ENCODE results near the gene FADS1. TPM values are rescaled to one million over a fixed set of nuclear protein-coding genes. Genes with fewer than 3 reads are reported as not detected.

Gene FADS1
- total RNA-seq, 4 donors from 2014 or later: 25.4 to 209 (median 62.5) TPM

DNA sequence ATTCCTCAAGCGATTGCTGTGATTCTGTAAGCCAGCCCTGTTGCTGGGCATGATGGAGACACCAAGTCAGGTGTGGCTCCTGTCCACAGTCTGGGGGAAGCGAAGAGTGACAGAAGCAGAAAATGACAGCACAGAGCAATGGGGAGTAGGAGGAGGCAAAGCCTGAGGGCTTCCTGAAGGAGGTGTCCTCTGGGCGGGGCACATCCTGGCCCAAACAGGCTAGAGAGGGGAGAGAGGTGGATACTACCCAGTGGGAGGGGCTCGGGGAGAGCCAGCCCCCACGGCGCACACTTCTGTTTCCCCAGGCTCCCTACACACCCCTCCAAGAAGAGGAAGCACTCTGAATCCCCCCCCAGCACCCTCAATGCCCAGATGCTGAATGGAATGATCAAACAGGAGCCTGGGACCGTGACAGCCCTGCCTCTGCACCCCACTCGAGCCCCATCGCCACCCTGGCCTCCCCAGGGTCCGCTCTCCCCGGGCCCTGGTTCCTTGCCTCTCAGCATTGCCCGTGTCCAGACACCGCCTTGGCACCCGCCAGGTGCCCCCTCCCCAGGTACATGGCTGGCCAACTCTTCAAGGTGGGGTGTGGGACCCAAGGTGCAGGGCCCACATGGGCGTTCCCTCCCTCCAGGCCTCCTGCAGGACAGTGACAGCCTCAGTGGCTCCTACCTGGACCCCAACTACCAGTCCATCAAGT is 45.5 kb downstream of the FADS1 start:
- no peaks in the 10 kb centered on the region for H3K27me3 ChIP-seq
- intact Hi-C loops (cut with DNase I; ENCODE audit: low total_unique reads): no loop called here
- DNase-seq: no peak
- in situ Hi-C loops (cut with MboI; ENCODE audit: low sequenced_read_pairs in 4 of 4): no loop called here
- no peaks in the 10 kb centered on the region for H3K36me3 ChIP-seq
- TF ChIP-seq, protein P1, sequence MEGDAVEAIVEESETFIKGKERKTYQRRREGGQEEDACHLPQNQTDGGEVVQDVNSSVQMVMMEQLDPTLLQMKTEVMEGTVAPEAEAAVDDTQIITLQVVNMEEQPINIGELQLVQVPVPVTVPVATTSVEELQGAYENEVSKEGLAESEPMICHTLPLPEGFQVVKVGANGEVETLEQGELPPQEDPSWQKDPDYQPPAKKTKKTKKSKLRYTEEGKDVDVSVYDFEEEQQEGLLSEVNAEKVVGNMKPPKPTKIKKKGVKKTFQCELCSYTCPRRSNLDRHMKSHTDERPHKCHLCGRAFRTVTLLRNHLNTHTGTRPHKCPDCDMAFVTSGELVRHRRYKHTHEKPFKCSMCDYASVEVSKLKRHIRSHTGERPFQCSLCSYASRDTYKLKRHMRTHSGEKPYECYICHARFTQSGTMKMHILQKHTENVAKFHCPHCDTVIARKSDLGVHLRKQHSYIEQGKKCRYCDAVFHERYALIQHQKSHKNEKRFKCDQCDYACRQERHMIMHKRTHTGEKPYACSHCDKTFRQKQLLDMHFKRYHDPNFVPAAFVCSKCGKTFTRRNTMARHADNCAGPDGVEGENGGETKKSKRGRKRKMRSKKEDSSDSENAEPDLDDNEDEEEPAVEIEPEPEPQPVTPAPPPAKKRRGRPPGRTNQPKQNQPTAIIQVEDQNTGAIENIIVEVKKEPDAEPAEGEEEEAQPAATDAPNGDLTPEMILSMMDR (IDR thresholded peaks at IDR 0.05 in 4 of 5, conservative IDR thresholded peaks at IDR 0.05 in 1 of 5): no peak
- TF ChIP-seq POLR2A (IDR thresholded peaks at IDR 0.05): no peak
- H3K4me3 ChIP-seq: no peak overlapping the region
- H3K4me1 ChIP-seq: no peaks in the 10 kb centered on the region
- H3K9me3 ChIP-seq: no peaks in the 10 kb centered on the region
- H3K27ac ChIP-seq: no peak overlapping the region
- ATAC-seq: no peak

GRCh38 chr11:61769946-61770683 is 46.7 kb downstream of the FADS1 start:
- H3K36me3 ChIP-seq: no peaks in the 10 kb centered on the region
- H3K4me1 ChIP-seq: no peaks in the 10 kb centered on the region
- H3K9me3 ChIP-seq: no peaks in the 10 kb centered on the region
- no peaks in the 10 kb centered on the region for H3K27me3 ChIP-seq
- in situ Hi-C loops (cut with MboI; ENCODE audit: low sequenced_read_pairs in 4 of 4): no loop called here
- H3K4me3 ChIP-seq: no peak overlapping the region
- no peak overlapping the region for H3K27ac ChIP-seq
- intact Hi-C loops (cut with DNase I; ENCODE audit: low total_unique reads): no loop called here
- DNase-seq (no peak), ATAC-seq (no peak)
- TF ChIP-seq, protein P1 (IDR thresholded peaks at IDR 0.05 in 4 of 5, conservative IDR thresholded peaks at IDR 0.05 in 1 of 5): no peak
- no peak for TF ChIP-seq POLR2A (IDR thresholded peaks at IDR 0.05)

- in situ Hi-C loops (cut with MboI; ENCODE audit: low sequenced_read_pairs in 4 of 4) (no loop called here), intact Hi-C loops (cut with DNase I; ENCODE audit: low total_unique reads) (no loop called here)
- no peaks in the 10 kb centered on the region for H3K4me1 ChIP-seq
- no peaks in the 10 kb centered on the region for H3K9me3 ChIP-seq
- no peak for DNase-seq
- ATAC-seq: no peak
- peaks cover 0 to under 1% (median 0%) of the 10 kb centered on the region in 3 donors for H3K27me3 ChIP-seq
- H3K36me3 ChIP-seq: no peaks in the 10 kb centered on the region
- no peak overlapping the region for H3K4me3 ChIP-seq
- no peak overlapping the region for H3K27ac ChIP-seq
- TF ChIP-seq, protein P1 (IDR thresholded peaks at IDR 0.05 in 4 of 5, conservative IDR thresholded peaks at IDR 0.05 in 1 of 5): no peak
- TF ChIP-seq POLR2A (IDR thresholded peaks at IDR 0.05): no peak
Observed at GRCh38 chr11:61769169-61769920, 47.5 kb downstream of the FADS1 start.

- ATAC-seq: no peak
- in situ Hi-C loops (cut with MboI; ENCODE audit: low sequenced_read_pairs in 4 of 4): no loop called here
- TF ChIP-seq POLR2A (IDR thresholded peaks at IDR 0.05): no peak
- TF ChIP-seq, protein P1 (IDR thresholded peaks at IDR 0.05 in 4 of 5, conservative IDR thresholded peaks at IDR 0.05 in 1 of 5): no peak
- no peak overlapping the region for H3K4me3 ChIP-seq
- H3K9me3 ChIP-seq: no peaks in the 10 kb centered on the region
- H3K4me1 ChIP-seq: no peaks in the 10 kb centered on the region
- DNase-seq: no peak
- no peak overlapping the region for H3K27ac ChIP-seq
- H3K27me3 ChIP-seq: peaks cover 0 to 7% (median 3%) of the 10 kb centered on the region in 3 donors
- intact Hi-C loops (cut with DNase I; ENCODE audit: low total_unique reads): no loop called here
- no peaks in the 10 kb centered on the region for H3K36me3 ChIP-seq
Observed at GRCh38 chr11:61768376-61769076, 48.3 kb downstream of the FADS1 start.

Data from gastrocnemius medialis (tissue), 4 donors.